Measurements from ENCODE around the gene PLCH1. TPM values are rescaled to one million over a fixed set of nuclear protein-coding genes. Genes with fewer than 3 reads are reported as not detected.

The PLCH1 gene
- total RNA-seq, 1 donor from 2014 or later, result 4.5 TPM

GRCh38 chr3:155702745-155703591 lies 41.9 kb downstream of the PLCH1 start:
- ATAC-seq (no peak), DNase-seq (ENCODE audit: low spot score) (no peak)
- intact Hi-C loops (cut with DNase I), result loop anchor here (10.0 kb wide), 1 partner anchor 348 kb away; no protein-coding TSS in a partner anchor

- DNase-seq (ENCODE audit: low spot score) (no peak), ATAC-seq (peak; percentile 80)
- intact Hi-C loops (cut with DNase I), result loop anchor here (10.0 kb wide), 1 partner anchor 347 kb away; no protein-coding TSS in a partner anchor
Observed at GRCh38 chr3:155701882-155702465, 42.9 kb downstream of the PLCH1 start.

GRCh38 chr3:155697542-155697941 lies 47.3 kb downstream of the PLCH1 start:
- DNase-seq (ENCODE audit: low spot score) (no peak), ATAC-seq (no peak)
- intact Hi-C loops (cut with DNase I), result no loop called here

GRCh38 chr3:155690921-155691320 lies 54.0 kb downstream of the PLCH1 start:
- DNase-seq (ENCODE audit: low spot score), result no peak
- intact Hi-C loops (cut with DNase I), result no loop called here
- no peak for ATAC-seq

GRCh38 chr3:155688481-155688880 lies 56.4 kb downstream of the PLCH1 start:
- ATAC-seq (no peak), DNase-seq (ENCODE audit: low spot score) (no peak)
- intact Hi-C loops (cut with DNase I), result no loop called here

- DNase-seq (ENCODE audit: low spot score) (no peak), ATAC-seq (no peak)
- intact Hi-C loops (cut with DNase I), result no loop called here
Observed at GRCh38 chr3:155683344-155683720, 61.5 kb downstream of the PLCH1 start.

GRCh38 chr3:155682426-155683343 lies 62.2 kb downstream of the PLCH1 start:
- ATAC-seq (no peak), DNase-seq (ENCODE audit: low spot score) (no peak)
- intact Hi-C loops (cut with DNase I), result no loop called here

GRCh38 chr3:155676252-155676981 lies 68.5 kb downstream of the PLCH1 start:
- peak; percentile 82 for ATAC-seq
- intact Hi-C loops (cut with DNase I), result no loop called here
- DNase-seq (ENCODE audit: low spot score), result no peak

- DNase-seq (ENCODE audit: low spot score) (no peak), ATAC-seq (no peak)
- intact Hi-C loops (cut with DNase I), result no loop called here
Observed at GRCh38 chr3:155675094-155675493, 69.8 kb downstream of the PLCH1 start.

- DNase-seq (ENCODE audit: low spot score) (no peak), ATAC-seq (no peak)
- intact Hi-C loops (cut with DNase I), result no loop called here
Observed at GRCh38 chr3:155673421-155673820, 71.5 kb downstream of the PLCH1 start.

- no peak for DNase-seq (ENCODE audit: low spot score)
- ATAC-seq, result no peak
- intact Hi-C loops (cut with DNase I), result no loop called here
Observed at GRCh38 chr3:155670335-155670734, 74.5 kb downstream of the PLCH1 start.

- intact Hi-C loops (cut with DNase I), result no loop called here
- ATAC-seq, result no peak
- DNase-seq (ENCODE audit: low spot score), result no peak
Observed at GRCh38 chr3:155667988-155668387, 76.9 kb downstream of the PLCH1 start.

GRCh38 chr3:155664925-155665695 lies 79.8 kb downstream of the PLCH1 start:
- DNase-seq (ENCODE audit: low spot score) (peak; percentile 74), ATAC-seq (peak; percentile 97)
- intact Hi-C loops (cut with DNase I), result no loop called here

- ATAC-seq (no peak), DNase-seq (ENCODE audit: low spot score) (no peak)
- intact Hi-C loops (cut with DNase I), result no loop called here
Observed at GRCh38 chr3:155663467-155664212, 81.2 kb downstream of the PLCH1 start.

GRCh38 chr3:155661760-155662159 lies 83.1 kb downstream of the PLCH1 start:
- DNase-seq (ENCODE audit: low spot score), result no peak
- ATAC-seq, result no peak
- intact Hi-C loops (cut with DNase I), result no loop called here

GRCh38 chr3:155661042-155661441 lies 83.8 kb downstream of the PLCH1 start:
- no peak for ATAC-seq
- intact Hi-C loops (cut with DNase I), result no loop called here
- DNase-seq (ENCODE audit: low spot score), result no peak

- ATAC-seq (no peak), DNase-seq (ENCODE audit: low spot score) (no peak)
- intact Hi-C loops (cut with DNase I), result no loop called here
Observed at GRCh38 chr3:155658671-155659261, 86.1 kb downstream of the PLCH1 start.
